NT2/D1 (cell line): ENCODE data around the gene LRRC45.

ENCODE experiments used
- SUZ12 ChIP-seq: IDR thresholded peaks from 2 replicates; pipeline ENCODE4 v1.6.1; 2011; ENCODE audit not compliant: insufficient read length, insufficient read depth; ENCODE audit errors: extremely low read depth
- YY1 ChIP-seq: IDR thresholded peaks from 2 replicates; pipeline ENCODE4 v1.6.1; 2011; ENCODE audit not compliant: insufficient read length, insufficient read depth

DNA sequence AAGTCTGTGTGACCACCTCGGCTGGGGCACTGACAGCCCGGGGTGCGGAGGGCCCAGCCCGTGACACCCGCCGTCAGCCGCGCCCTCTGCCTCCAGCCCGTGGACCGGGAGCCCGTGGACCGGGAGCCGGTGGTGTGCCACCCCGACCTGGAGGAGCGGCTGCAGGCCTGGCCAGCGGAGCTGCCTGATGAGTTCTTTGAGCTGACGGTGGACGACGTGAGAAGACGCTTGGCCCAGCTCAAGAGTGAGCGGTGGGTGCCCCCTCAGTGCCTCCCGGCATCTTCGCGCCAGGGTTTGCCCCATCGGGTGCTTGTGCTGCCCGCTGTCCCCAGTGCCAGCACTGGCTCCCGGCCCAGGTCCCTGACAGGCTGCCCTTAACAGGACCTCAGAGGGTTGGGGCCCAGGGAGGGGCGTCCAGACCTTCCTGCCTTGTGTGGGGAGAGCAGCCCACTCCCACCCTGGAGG is 14.1 kb upstream of the LRRC45 start:
- TF ChIP-seq SUZ12, result no peak
- TF ChIP-seq YY1, result no peak
